Stimulated activated naive CD4-positive, alpha-beta T cell (primary cell): Measurements from ENCODE around the gene CCSER1.

Experiments used
- DNase-seq, 6 experiments: peaks; one replicate each; lab custom pipeline; 2025; lab: John Stamatoyannopoulos, UW

The CCSER1 gene

GRCh38 chr4:90570615-90571014 is 443.4 kb downstream of the CCSER1 start:
- no peak for DNase-seq

- DNase-seq, result no peak
Observed at GRCh38 chr4:90572996-90573395, 445.8 kb downstream of the CCSER1 start.

GRCh38 chr4:90575371-90575770 is 448.2 kb downstream of the CCSER1 start:
- no peak for DNase-seq

DNA sequence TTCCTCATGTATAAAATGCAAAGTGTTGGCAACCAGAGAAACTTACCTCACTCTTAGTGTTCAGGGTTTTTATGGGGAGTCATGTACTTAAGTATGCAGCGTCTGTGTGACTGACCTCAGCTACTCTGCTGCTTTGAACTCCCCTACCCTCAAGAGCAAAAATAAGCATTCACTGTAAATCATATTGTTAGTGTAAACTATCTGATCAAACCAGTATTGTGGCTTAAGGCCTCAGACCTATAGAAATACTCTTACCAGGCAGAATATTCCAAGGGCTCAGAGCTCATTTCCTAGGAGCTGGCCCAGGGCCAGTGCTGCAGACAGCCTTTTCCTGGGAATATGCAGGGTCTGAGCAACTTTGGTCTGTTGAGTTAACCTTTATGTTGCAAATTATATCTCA is 453.1 kb downstream of the CCSER1 start:
- no peak for DNase-seq

GRCh38 chr4:90582087-90582486 is 454.9 kb downstream of the CCSER1 start:
- DNase-seq, result no peak

DNA sequence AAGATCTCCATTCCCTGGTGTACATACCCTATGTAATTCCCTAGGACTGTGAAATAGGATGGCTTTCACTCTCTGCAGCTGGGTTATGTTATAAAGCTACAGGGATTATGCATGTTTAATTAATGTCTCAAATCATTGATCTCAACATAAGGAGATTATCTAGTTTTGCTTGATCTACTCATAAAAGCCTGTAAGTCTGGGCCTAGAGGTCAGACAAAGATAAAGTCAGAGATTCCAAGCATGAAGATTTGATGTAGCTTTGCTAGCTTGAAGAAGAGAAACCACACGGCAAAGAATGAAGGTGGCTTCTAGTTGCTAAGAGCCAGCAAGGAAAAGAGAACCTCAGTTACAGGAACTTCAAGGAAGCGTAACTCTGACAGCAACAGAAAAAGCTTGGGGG is 456.9 kb downstream of the CCSER1 start:
- no peak for DNase-seq

- no peak for DNase-seq
Observed at GRCh38 chr4:90585961-90586360, 458.8 kb downstream of the CCSER1 start.

- DNase-seq, result no peak
Observed at GRCh38 chr4:90586799-90587198, 459.6 kb downstream of the CCSER1 start.

DNA sequence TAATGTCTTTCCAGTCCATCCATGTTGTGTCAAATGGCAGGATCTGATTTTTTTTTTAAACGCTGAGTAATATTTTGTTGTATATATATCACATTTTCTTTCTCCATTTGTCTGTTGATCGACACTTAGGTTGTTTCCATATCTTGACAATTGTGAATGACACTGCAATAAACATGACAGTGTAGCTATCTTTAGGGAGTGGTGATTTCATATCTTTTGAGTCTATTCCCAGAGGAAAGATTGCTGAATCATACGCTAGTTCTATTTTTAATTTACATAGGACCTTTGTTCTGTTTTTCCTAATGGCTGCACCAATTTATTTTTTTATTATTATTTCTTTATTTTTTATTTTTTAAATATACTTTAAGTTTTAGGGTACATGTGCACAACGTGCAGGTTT is 470.7 kb downstream of the CCSER1 start:
- no peak for DNase-seq

DNA sequence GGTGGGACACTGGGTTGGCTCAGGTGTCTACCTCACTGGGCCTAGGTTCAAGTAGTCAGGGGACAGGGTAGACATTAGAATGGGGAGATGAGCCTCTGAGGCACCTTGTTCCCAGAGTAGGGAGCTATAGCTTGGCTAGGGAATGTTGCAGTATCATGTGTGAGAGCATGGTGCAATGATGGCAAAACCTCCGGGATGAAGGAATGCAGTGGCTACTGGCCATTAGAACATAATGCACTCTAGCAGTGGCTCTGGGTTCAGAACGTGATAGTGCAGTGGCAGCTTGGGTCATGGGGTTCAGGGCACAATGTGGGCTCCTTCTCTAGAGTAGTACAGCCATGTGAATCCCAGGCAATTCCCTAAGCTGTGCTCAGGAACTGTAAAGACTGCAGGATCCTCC is 471.5 kb downstream of the CCSER1 start:
- DNase-seq, result no peak

GRCh38 chr4:90602726-90603125 is 475.5 kb downstream of the CCSER1 start:
- DNase-seq, result no peak

DNA sequence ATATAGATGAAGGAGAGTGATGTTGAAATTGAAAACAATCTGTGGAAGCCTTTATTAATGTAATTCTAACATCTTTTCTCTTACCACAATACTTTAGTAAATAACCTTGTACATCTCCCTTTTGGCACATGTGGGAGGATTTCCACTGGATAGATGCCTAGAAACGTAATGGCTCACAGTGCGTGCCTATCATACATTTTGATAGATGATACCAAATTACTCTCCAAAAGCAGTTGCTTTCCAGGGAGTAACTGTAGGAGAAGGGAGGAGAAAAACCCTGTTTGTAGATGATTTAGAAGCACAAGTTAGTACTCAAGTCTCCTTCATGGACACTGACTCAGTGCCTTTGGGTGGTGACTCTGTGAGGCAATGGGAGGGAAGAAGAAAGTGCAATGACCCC is 476.3 kb downstream of the CCSER1 start:
- no peak for DNase-seq

GRCh38 chr4:90606781-90607180 is 479.6 kb downstream of the CCSER1 start:
- DNase-seq, result no peak

DNA sequence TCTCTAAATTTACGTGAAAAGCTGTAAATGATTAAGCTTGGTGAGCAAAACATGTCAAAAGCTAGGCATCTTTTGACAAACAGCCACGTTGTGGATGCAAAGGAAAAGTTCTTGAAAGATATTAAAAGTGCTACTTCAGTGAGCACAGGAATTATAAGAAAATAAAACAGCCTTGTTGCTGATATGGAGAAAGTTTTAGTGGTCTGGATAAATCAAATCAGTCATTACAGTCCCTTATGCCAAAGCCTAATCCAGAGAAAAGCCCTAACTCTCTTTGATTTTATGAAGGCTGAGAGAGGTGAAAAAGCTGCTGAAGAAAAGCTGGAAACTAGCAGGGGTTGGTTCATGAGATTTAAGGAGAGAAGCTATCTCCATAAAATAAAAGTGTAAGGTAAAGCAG is 487.2 kb downstream of the CCSER1 start:
- DNase-seq, result no peak

GRCh38 chr4:90621080-90621479 is 493.9 kb downstream of the CCSER1 start:
- no peak for DNase-seq

DNA sequence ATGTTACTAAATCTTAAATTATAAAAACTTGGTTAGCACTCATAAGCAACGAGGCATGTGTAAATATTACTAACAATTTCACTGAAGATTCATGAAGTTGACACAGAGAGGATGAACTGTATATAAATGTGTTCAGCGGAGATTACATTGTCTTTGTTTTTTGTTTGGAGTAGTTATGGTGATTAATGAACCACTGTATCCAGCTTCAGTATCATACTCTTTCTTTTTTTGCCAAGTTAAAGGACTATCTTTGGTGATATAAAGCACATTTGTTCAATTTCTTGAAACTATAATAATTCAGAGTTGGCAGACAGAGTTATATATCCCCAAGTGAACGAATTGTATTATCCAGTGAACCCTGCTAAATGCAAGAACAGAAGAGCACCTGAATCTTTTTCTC is 497.6 kb downstream of the CCSER1 start:
- no peak for DNase-seq

DNA sequence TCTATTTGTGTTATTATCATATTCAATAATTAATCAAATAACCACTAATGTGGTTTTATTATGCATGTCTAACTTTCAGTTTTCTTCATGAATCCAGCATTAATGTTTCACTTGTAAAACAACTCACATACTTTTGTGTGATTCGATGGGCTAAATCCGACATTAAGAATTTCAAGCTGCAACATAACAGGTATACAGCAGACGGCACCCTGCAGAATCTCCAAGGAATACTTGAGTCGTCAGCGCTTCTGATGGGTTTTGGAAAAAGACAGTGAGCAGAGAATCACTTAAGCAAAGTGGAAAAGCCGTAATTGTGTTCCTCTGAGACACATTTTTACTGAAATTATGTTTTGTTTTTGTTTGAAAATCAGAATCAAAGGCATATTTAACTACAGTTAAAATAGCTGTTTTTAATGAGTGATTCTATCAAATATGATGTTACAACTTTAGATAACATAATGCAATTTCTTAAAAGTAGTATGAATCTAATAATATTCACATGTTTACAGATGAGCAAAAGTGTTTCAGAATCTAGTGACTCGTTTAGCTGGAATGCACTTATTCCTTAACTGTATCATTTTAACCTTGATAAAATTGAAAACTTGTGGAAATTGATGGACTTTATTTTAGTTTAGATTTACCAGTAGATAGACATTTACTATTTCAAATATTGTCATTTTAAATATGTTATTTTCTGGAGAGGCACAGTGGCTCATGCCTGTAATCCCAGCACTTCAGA is 514.8 kb downstream of the CCSER1 start:
- DNase-seq, result no peak

- DNase-seq, result no peak
Observed at GRCh38 chr4:90643156-90643555, 516.0 kb downstream of the CCSER1 start.

DNA sequence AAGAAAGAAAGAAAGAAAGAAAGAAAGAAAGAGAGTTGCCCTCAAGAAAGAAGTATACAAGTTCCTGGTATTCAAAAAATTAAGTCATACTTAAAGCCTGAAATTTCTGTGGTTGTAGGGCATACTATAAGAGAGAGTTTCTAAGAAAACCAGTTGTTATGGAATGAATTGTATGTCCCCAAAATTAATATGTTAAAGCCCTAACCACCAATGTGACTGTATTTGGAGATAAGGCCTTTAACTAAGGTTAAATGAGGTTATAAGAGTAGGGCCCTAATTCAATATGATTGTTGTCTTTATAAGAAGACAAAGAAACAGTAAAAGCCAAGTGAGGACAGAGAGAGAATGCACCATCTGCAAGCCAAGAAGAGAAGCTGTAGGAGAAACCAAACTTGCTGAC is 521.1 kb downstream of the CCSER1 start:
- no peak for DNase-seq

- no peak for DNase-seq
Observed at GRCh38 chr4:90648791-90649190, 521.6 kb downstream of the CCSER1 start.

GRCh38 chr4:90660672-90661071 is 533.5 kb downstream of the CCSER1 start:
- DNase-seq, result no peak

DNA sequence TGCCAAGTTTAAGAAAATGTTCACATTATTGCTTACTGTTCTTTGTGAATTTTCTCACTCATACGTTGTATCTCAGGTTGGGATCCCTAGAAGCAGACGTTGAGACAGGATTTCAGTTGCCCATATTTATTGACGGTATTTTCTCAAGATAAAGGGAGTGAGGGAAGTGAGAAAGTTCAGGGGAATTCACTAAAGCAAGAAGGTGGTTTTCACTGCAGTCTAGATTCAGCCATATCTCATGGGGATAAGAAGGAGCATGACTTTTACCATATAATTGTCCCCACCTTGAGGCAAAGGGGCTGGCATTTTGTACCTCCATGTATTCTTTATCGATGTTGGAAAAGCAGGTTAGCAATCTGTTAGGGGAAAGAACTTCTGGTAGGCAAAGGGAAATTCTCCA is 543.0 kb downstream of the CCSER1 start:
- DNase-seq, result no peak

- DNase-seq, result no peak
Observed at GRCh38 chr4:90689739-90690138, 562.5 kb downstream of the CCSER1 start.

- no peak for DNase-seq
Observed at GRCh38 chr4:90695411-90695810, 568.2 kb downstream of the CCSER1 start.
